Karpas-422 (cell line): Measurements from ENCODE around the gene ZNF786. TPM values are rescaled to one million over a fixed set of nuclear protein-coding genes. Genes with fewer than 3 reads are reported as not detected.
A peak's percentile ranks its signal among the peaks of the same experiment; 100 is the strongest.
"Not testable (repeated sequence)": the region's sequence is repeated elsewhere in the genome, so short reads cannot be mapped to it uniquely, and the experiment has no call there.

ENCODE experiments used
- DNase-seq: peaks from one replicate; pipeline ENCODE4 v3.0.0-alpha.2; 2015
- H2AFZ ChIP-seq: fragments of 200-600 bp; sonication (generic); 2 replicates; pipeline ENCODE4 v1.6.1; 2014; ENCODE audit warnings: antibody characterized with exemption, low read length, mixed read lengths
- H3K27ac ChIP-seq: fragments of 200-600 bp; sonication (generic); 2 replicates; pipeline ENCODE4 v1.5.1; 2014; ENCODE audit warnings: mild to moderate bottlenecking, low read length, moderate library complexity
- H3K27me3 ChIP-seq: fragments of 200-600 bp; sonication (generic); 2 replicates; pipeline ENCODE4 v1.6.1; 2014; ENCODE audit warnings: low read length, mixed read lengths
- H3K36me3 ChIP-seq: fragments of 200-600 bp; sonication (generic); 2 replicates; pipeline ENCODE4 v1.6.1; 2014; ENCODE audit warnings: low read length, mixed read lengths; ENCODE audit not compliant: insufficient read depth
- H3K4me1 ChIP-seq: fragments of 200-600 bp; sonication (generic); 2 replicates; pipeline ENCODE4 v1.6.1; 2014; ENCODE audit warnings: mild to moderate bottlenecking, low read length, mixed read lengths
- H3K4me2 ChIP-seq: fragments of 200-600 bp; sonication (generic); 2 replicates; pipeline ENCODE4 v1.6.1; 2014; ENCODE audit warnings: low read length, low read depth, mild to moderate bottlenecking; ENCODE audit not compliant: poor library complexity, severe bottlenecking
- H3K4me3 ChIP-seq: fragments of 200-600 bp; sonication (generic); 2 replicates; pipeline ENCODE4 v1.5.1; 2014; ENCODE audit warnings: mild to moderate bottlenecking, antibody characterized with exemption, low read length, mixed read lengths
- H3K79me2 ChIP-seq: fragments of 200-600 bp; sonication (generic); 2 replicates; pipeline ENCODE4 v1.6.1; 2014; ENCODE audit warnings: mild to moderate bottlenecking, low read length, mixed read lengths
- H3K9ac ChIP-seq: fragments of 200-600 bp; sonication (generic); 2 replicates; pipeline ENCODE4 v1.6.0; 2014; ENCODE audit warnings: low read length
- H3K9me2 ChIP-seq: fragments of 200-600 bp; sonication (generic), shearing (Covaris generic); replicated peaks from 2 replicates; pipeline ENCODE4 v1.6.0; 2014; ENCODE audit warnings: mild to moderate bottlenecking, low read length, moderate library complexity; ENCODE audit not compliant: insufficient read depth
- H3K9me3 ChIP-seq: fragments of 300-700, 200-600 bp; sonication (generic); 2 replicates; pipeline ENCODE4 v1.6.1; 2014; ENCODE audit warnings: low read length, mixed read lengths
- H4K20me1 ChIP-seq: fragments of 200-600 bp; sonication (generic); 2 replicates; pipeline ENCODE4 v1.6.1; 2014; ENCODE audit warnings: mild to moderate bottlenecking, antibody characterized with exemption, low read length, low read depth; ENCODE audit not compliant: insufficient read depth
- total RNA-seq: library from RNA; depleted of rRNA; stranded (reverse); fragments of >200 nt; shearing (Covaris generic); gene quantifications from 2 replicates; pipeline ENCODE4 v1.2.3, GENCODE V29; 2014; ENCODE audit warnings: low replicate concordance

Gene ZNF786
- total RNA-seq, 1 experiment from 2014 or later, result 4.4 TPM

GRCh38 chr7:149072438-149072775 lies 18.1 kb downstream of the ZNF786 start:
- peaks cover 16% of the 10 kb centered on the region; the same call in 1 of the 2 replicates for H3K36me3 ChIP-seq
- H3K27ac ChIP-seq, result no peak overlapping the region
- H3K4me1 ChIP-seq, result peaks cover 3% of the 10 kb centered on the region; the same call in 1 of the 2 replicates
- H3K79me2 ChIP-seq, result peaks cover 7% of the 10 kb centered on the region; the same call in 1 of the 2 replicates
- no peaks in the 10 kb centered on the region for H3K9me3 ChIP-seq
- no peak overlapping the region for H3K4me3 ChIP-seq
- no peak overlapping the region for H2AFZ ChIP-seq
- H3K27me3 ChIP-seq, result no peaks in the 10 kb centered on the region
- DNase-seq, result no peak
- H3K4me2 ChIP-seq, result no peak overlapping the region
- H3K9ac ChIP-seq, result no peak overlapping the region
- H4K20me1 ChIP-seq, result no peaks in the 10 kb centered on the region
- no peaks in the 10 kb centered on the region for H3K9me2 ChIP-seq

GRCh38 chr7:149071641-149072437 lies 18.7 kb downstream of the ZNF786 start:
- Histone ChIP-seq H2AFZ (no peak overlapping the region), H3K79me2 (peaks cover 5% of the 10 kb centered on the region; the same call in 1 of the 2 replicates), H3K4me3 (no peak overlapping the region), H3K27ac (no peak overlapping the region), H3K36me3 (peaks cover 16% of the 10 kb centered on the region; the same call in 1 of the 2 replicates), H3K27me3 (no peaks in the 10 kb centered on the region), H4K20me1 (no peaks in the 10 kb centered on the region), H3K9me2 (no peaks in the 10 kb centered on the region), H3K9me3 (no peaks in the 10 kb centered on the region), H3K9ac (no peak overlapping the region), H3K4me2 (no peak overlapping the region), H3K4me1 (peaks cover 3% of the 10 kb centered on the region; the same call in 1 of the 2 replicates)
- DNase-seq, result no peak

- Histone ChIP-seq H3K4me3 (no peak overlapping the region), H3K9ac (no peak overlapping the region)
Measured at GRCh38 chr7:149071182-149071635, 19.3 kb downstream of the ZNF786 start.

GRCh38 chr7:149070372-149071125 lies 20.0 kb downstream of the ZNF786 start:
- Histone ChIP-seq H3K9ac (no peak overlapping the region), H3K9me2 (no peaks in the 10 kb centered on the region), H3K79me2 (peaks cover 3% of the 10 kb centered on the region; the same call in 1 of the 2 replicates), H3K27me3 (no peaks in the 10 kb centered on the region), H2AFZ (no peak overlapping the region), H3K4me2 (no peak overlapping the region), H3K9me3 (no peaks in the 10 kb centered on the region), H4K20me1 (no peaks in the 10 kb centered on the region), H3K4me1 (peaks cover 3% of the 10 kb centered on the region), H3K4me3 (no peak overlapping the region), H3K27ac (no peak overlapping the region), H3K36me3 (peaks cover 16% of the 10 kb centered on the region; the same call in 1 of the 2 replicates)
- no peak for DNase-seq

More at GRCh38 chr7:149071182-149071635, 19.3 kb downstream of the ZNF786 start:
- H2AFZ ChIP-seq, result no peak overlapping the region
- no peaks in the 10 kb centered on the region for H4K20me1 ChIP-seq
- H3K9me3 ChIP-seq, result no peaks in the 10 kb centered on the region
- H3K36me3 ChIP-seq, result peaks cover 16% of the 10 kb centered on the region; the same call in 1 of the 2 replicates
- H3K4me2 ChIP-seq, result no peak overlapping the region
- no peak overlapping the region for H3K27ac ChIP-seq
- peaks cover 3% of the 10 kb centered on the region; the same call in 1 of the 2 replicates for H3K4me1 ChIP-seq
- DNase-seq, result no peak
- H3K9me2 ChIP-seq, result no peaks in the 10 kb centered on the region
- peaks cover 3% of the 10 kb centered on the region; the same call in 1 of the 2 replicates for H3K79me2 ChIP-seq
- no peaks in the 10 kb centered on the region for H3K27me3 ChIP-seq

- H3K4me1 ChIP-seq, result peaks cover 11% of the 10 kb centered on the region
- H3K4me3 ChIP-seq, result no peak overlapping the region
- no peaks in the 10 kb centered on the region for H3K27me3 ChIP-seq
- H4K20me1 ChIP-seq, result no peaks in the 10 kb centered on the region
- no peak overlapping the region for H3K9ac ChIP-seq
- H3K36me3 ChIP-seq, result peaks cover 16% of the 10 kb centered on the region; the same call in 1 of the 2 replicates
- H3K27ac ChIP-seq, result no peak overlapping the region
- peak; percentile 74 for DNase-seq
- no peaks in the 10 kb centered on the region for H3K9me3 ChIP-seq
- no peaks in the 10 kb centered on the region for H3K79me2 ChIP-seq
- H2AFZ ChIP-seq, result no peak overlapping the region
- no peaks in the 10 kb centered on the region for H3K9me2 ChIP-seq
- no peak overlapping the region for H3K4me2 ChIP-seq
Measured at GRCh38 chr7:149067869-149068268, 22.6 kb downstream of the ZNF786 start.

GRCh38 chr7:149063476-149063875 lies 27.0 kb downstream of the ZNF786 start:
- Histone ChIP-seq H3K36me3 (peaks cover 3% of the 10 kb centered on the region; the same call in 1 of the 2 replicates), H3K4me1 (peaks cover 8% of the 10 kb centered on the region), H4K20me1 (no peaks in the 10 kb centered on the region), H3K27ac (no peak overlapping the region), H3K9me2 (no peaks in the 10 kb centered on the region), H2AFZ (no peak overlapping the region), H3K27me3 (no peaks in the 10 kb centered on the region), H3K9ac (no peak overlapping the region), H3K79me2 (no peaks in the 10 kb centered on the region), H3K9me3 (no peaks in the 10 kb centered on the region), H3K4me2 (no peak overlapping the region), H3K4me3 (no peak overlapping the region)
- DNase-seq, result no peak

- DNase-seq, H3K9ac ChIP-seq, H3K27ac ChIP-seq, H3K79me2 ChIP-seq, H3K9me2 ChIP-seq, H2AFZ ChIP-seq, H3K4me3 ChIP-seq, H3K4me2 ChIP-seq, H4K20me1 ChIP-seq, H3K4me1 ChIP-seq, H3K36me3 ChIP-seq, H3K9me3 ChIP-seq, H3K27me3 ChIP-seq: not testable (repeated sequence)
Measured at GRCh38 chr7:149062217-149062899, 28.2 kb downstream of the ZNF786 start.
